CD8-positive, alpha-beta memory T cell (primary cell): Measurements from ENCODE around the gene SFXN5. TPM values are rescaled to one million over a fixed set of nuclear protein-coding genes. Genes with fewer than 3 reads are reported as not detected.
A peak's percentile ranks its signal among the peaks of the same experiment; 100 is the strongest.

Experiments used
- CTCF ChIA-PET: fragments of 350-600 bp; sonication (Branson Sonifier 250); formaldehyde crosslinking; loops from one replicate; lab custom pipeline; 2021; ENCODE audit warnings: antibody characterized with exemption; lab: Charles Lee
- POLR2A ChIA-PET: fragments of 350-600 bp; sonication (Branson Sonifier 250); formaldehyde crosslinking; loops from one replicate; lab custom pipeline; 2021; ENCODE audit warnings: antibody characterized with exemption; lab: Charles Lee
- DNase-seq, 5 donors: peaks; one replicate each; pipeline versions ENCODE4 v3.0.0 to v3.0.0-alpha.2; 2020 to 2022; ENCODE audit warnings: mixed read lengths in 1 of 5
- H3K27ac ChIP-seq: one replicate; pipeline ENCODE4 v1.7.0; 2013; ENCODE audit warnings: low read depth, mild to moderate bottlenecking, low read length, moderate library complexity
- H3K27me3 ChIP-seq: 2 replicates; pipeline ENCODE4 v1.7.0; 2013; ENCODE audit warnings: low read length, mild to moderate bottlenecking; ENCODE audit not compliant: insufficient read depth, poor library complexity, severe bottlenecking
- H3K36me3 ChIP-seq: 2 replicates; pipeline ENCODE4 v1.7.0; 2013; ENCODE audit warnings: mild to moderate bottlenecking, low read length, moderate library complexity; ENCODE audit not compliant: insufficient read depth
- H3K4me1 ChIP-seq: 2 replicates; pipeline ENCODE4 v1.7.0; 2013; ENCODE audit warnings: mild to moderate bottlenecking, low read length, moderate library complexity; ENCODE audit not compliant: insufficient read depth
- H3K4me3 ChIP-seq: 2 replicates; pipeline ENCODE4 v1.7.0; 2013; ENCODE audit warnings: mild to moderate bottlenecking, low read length
- H3K9me3 ChIP-seq: 2 replicates; pipeline ENCODE4 v1.7.0; 2013; ENCODE audit warnings: mild to moderate bottlenecking, low read length
- H3K27ac Mint-ChIP-seq, 8 donors: one replicate each; pipeline ENCODE4 v1.8.0; 2020 to 2021; ENCODE audit warnings: mixed read lengths in 8 of 8, mild to moderate bottlenecking in 6 of 8, inconsistent platforms in 3 of 8, moderate library complexity in 3 of 8
- H3K27me3 Mint-ChIP-seq, 2 donors: one replicate each; pipeline ENCODE4 v1.8.0; 2020 to 2021; ENCODE audit warnings: mixed read lengths in 2 of 2, mild to moderate bottlenecking in 1 of 2, moderate library complexity in 1 of 2
- H3K36me3 Mint-ChIP-seq, 3 donors: one replicate each; pipeline ENCODE4 v1.8.0; 2020 to 2021; ENCODE audit warnings: mixed read lengths in 3 of 3, inconsistent platforms in 1 of 3, mild to moderate bottlenecking in 1 of 3
- H3K4me1 Mint-ChIP-seq, 3 donors: one replicate each; pipeline ENCODE4 v1.8.0; 2020 to 2021; ENCODE audit warnings: mixed read lengths in 3 of 3, inconsistent platforms in 1 of 3, mild to moderate bottlenecking in 1 of 3
- H3K4me3 Mint-ChIP-seq, 7 donors: one replicate each; pipeline ENCODE4 v1.8.0; 2020 to 2021; ENCODE audit warnings: mixed read lengths in 7 of 7, mild to moderate bottlenecking in 6 of 7, moderate library complexity in 4 of 7, inconsistent platforms in 2 of 7
- H3K9me3 Mint-ChIP-seq, 5 donors: one replicate each; pipeline ENCODE4 v1.8.0; 2020 to 2022; ENCODE audit warnings: mixed read lengths in 5 of 5, mild to moderate bottlenecking in 3 of 5, moderate library complexity in 2 of 5, inconsistent platforms in 1 of 5
- polyA plus RNA-seq: library from polyadenylated mRNA; unstranded; fragments of 300-500 nt; fragmentation: Illumina TruSeq; gene quantifications from one replicate; pipeline ENCODE4 v1.2.3, GENCODE V29; 2021
- total RNA-seq, 2 experiments: library from RNA; stranded (reverse); gene quantifications; one replicate each; pipeline ENCODE4 v1.2.3, GENCODE V29; 2021

The SFXN5 gene
- total and polyA plus RNA-seq, 3 experiments from 2014 or later: 1.8 to 19.1 (median 16.8) TPM

GRCh38 chr2:73008766-73009135 lies 62.8 kb downstream of the SFXN5 start:
- H3K27me3 ChIP-seq: no peaks in the 10 kb centered on the region
- no peaks in the 10 kb centered on the region for H3K36me3 ChIP-seq
- H3K4me3 Mint-ChIP-seq: no peak overlapping the region
- ChIA-PET POLR2A (no interaction called here), CTCF (interaction anchor here (1.1 kb wide), 1 partner anchor 10 kb away, joined by 3 read pairs; no protein-coding TSS in a partner anchor)
- H3K9me3 Mint-ChIP-seq: no peaks in the 10 kb centered on the region
- H3K27me3 Mint-ChIP-seq: no peaks in the 10 kb centered on the region
- H3K27ac ChIP-seq: no peak overlapping the region
- no peaks in the 10 kb centered on the region for H3K4me1 Mint-ChIP-seq
- peaks cover 0 to 11% (median 4%) of the 10 kb centered on the region in 3 donors for H3K36me3 Mint-ChIP-seq
- no peak overlapping the region for H3K27ac Mint-ChIP-seq
- no peak for DNase-seq
- H3K9me3 ChIP-seq: no peaks in the 10 kb centered on the region
- no peak overlapping the region for H3K4me3 ChIP-seq
- H3K4me1 ChIP-seq: no peaks in the 10 kb centered on the region

GRCh38 chr2:73007991-73008765 lies 63.3 kb downstream of the SFXN5 start:
- DNase-seq: no peak
- Histone ChIP-seq H3K4me3 (no peak overlapping the region), H3K4me1 (no peaks in the 10 kb centered on the region), H3K36me3 (no peaks in the 10 kb centered on the region), H3K9me3 (no peaks in the 10 kb centered on the region), H3K27ac (no peak overlapping the region), H3K27me3 (no peaks in the 10 kb centered on the region)
- peak overlapping the region in 1 of 8 donors; percentile 81 for H3K27ac Mint-ChIP-seq
- ChIA-PET CTCF (interaction anchor here (1.0 to 1.1 kb wide), 2 partner anchors 10 to 169 kb away, joined by 3 read pairs; no protein-coding TSS in a partner anchor), POLR2A (no interaction called here)
- no peak overlapping the region for H3K4me3 Mint-ChIP-seq
- no peaks in the 10 kb centered on the region for H3K9me3 Mint-ChIP-seq
- H3K4me1 Mint-ChIP-seq: no peaks in the 10 kb centered on the region
- no peaks in the 10 kb centered on the region for H3K27me3 Mint-ChIP-seq
- peaks cover 0 to 11% (median 4%) of the 10 kb centered on the region in 3 donors for H3K36me3 Mint-ChIP-seq

GRCh38 chr2:73006969-73007710 lies 64.4 kb downstream of the SFXN5 start:
- H3K4me1 Mint-ChIP-seq: no peaks in the 10 kb centered on the region
- Histone ChIP-seq H3K4me3 (no peak overlapping the region), H3K36me3 (no peaks in the 10 kb centered on the region), H3K9me3 (no peaks in the 10 kb centered on the region), H3K27ac (no peak overlapping the region), H3K27me3 (no peaks in the 10 kb centered on the region), H3K4me1 (no peaks in the 10 kb centered on the region)
- CTCF ChIA-PET: interaction anchor here (1.0 kb wide), 1 partner anchor 170 kb away, joined by 3 read pairs; no protein-coding TSS in a partner anchor
- H3K27ac Mint-ChIP-seq: peak overlapping the region in 1 of 8 donors; percentile 12
- peak overlapping the region in 1 of 7 donors; percentile 75 for H3K4me3 Mint-ChIP-seq
- no peaks in the 10 kb centered on the region for H3K9me3 Mint-ChIP-seq
- DNase-seq: no peak
- no peaks in the 10 kb centered on the region for H3K27me3 Mint-ChIP-seq
- peaks cover 0 to 11% (median 4%) of the 10 kb centered on the region in 3 donors for H3K36me3 Mint-ChIP-seq
- POLR2A ChIA-PET: no interaction called here

GRCh38 chr2:73004889-73005596 lies 66.5 kb downstream of the SFXN5 start:
- Histone ChIP-seq H3K9me3 (no peaks in the 10 kb centered on the region), H3K4me3 (no peak overlapping the region), H3K36me3 (no peaks in the 10 kb centered on the region), H3K27ac (no peak overlapping the region), H3K4me1 (no peaks in the 10 kb centered on the region), H3K27me3 (no peaks in the 10 kb centered on the region)
- ChIA-PET CTCF (interaction anchor here (1.4 kb wide), 1 partner anchor 13 kb away, joined by 3 read pairs; no protein-coding TSS in a partner anchor), POLR2A (no interaction called here)
- Mint-ChIP-seq H3K9me3 (no peaks in the 10 kb centered on the region), H3K4me3 (no peak overlapping the region), H3K27me3 (no peaks in the 10 kb centered on the region), H3K4me1 (no peaks in the 10 kb centered on the region), H3K27ac (no peak overlapping the region), H3K36me3 (peaks cover 0 to 4% (median 4%) of the 10 kb centered on the region in 3 donors)
- no peak for DNase-seq

GRCh38 chr2:73004466-73004865 lies 67.0 kb downstream of the SFXN5 start:
- H3K9me3 Mint-ChIP-seq: no peaks in the 10 kb centered on the region
- H3K4me3 ChIP-seq: no peak overlapping the region
- no peaks in the 10 kb centered on the region for H3K27me3 Mint-ChIP-seq
- DNase-seq: no peak
- H3K9me3 ChIP-seq: no peaks in the 10 kb centered on the region
- peak overlapping the region in 2 of 8 donors; percentile 67 to 74 for H3K27ac Mint-ChIP-seq
- H3K36me3 Mint-ChIP-seq: peaks cover 0 to 4% (median 4%) of the 10 kb centered on the region in 3 donors
- ChIA-PET CTCF (interaction anchor here (1.4 kb wide), 1 partner anchor 13 kb away, joined by 3 read pairs; no protein-coding TSS in a partner anchor), POLR2A (no interaction called here)
- H3K36me3 ChIP-seq: no peaks in the 10 kb centered on the region
- H3K4me1 ChIP-seq: no peaks in the 10 kb centered on the region
- no peaks in the 10 kb centered on the region for H3K27me3 ChIP-seq
- H3K4me1 Mint-ChIP-seq: no peaks in the 10 kb centered on the region
- H3K4me3 Mint-ChIP-seq: no peak overlapping the region
- H3K27ac ChIP-seq: no peak overlapping the region

- Histone ChIP-seq H3K4me3 (no peak overlapping the region), H3K9me3 (no peaks in the 10 kb centered on the region), H3K4me1 (no peaks in the 10 kb centered on the region), H3K36me3 (no peaks in the 10 kb centered on the region), H3K27ac (no peak overlapping the region), H3K27me3 (no peaks in the 10 kb centered on the region)
- no peak for DNase-seq
- no peak overlapping the region for H3K4me3 Mint-ChIP-seq
- H3K4me1 Mint-ChIP-seq: no peaks in the 10 kb centered on the region
- no peaks in the 10 kb centered on the region for H3K27me3 Mint-ChIP-seq
- POLR2A ChIA-PET: no interaction called here
- no peaks in the 10 kb centered on the region for H3K9me3 Mint-ChIP-seq
- peaks cover 0 to 1% (median under 1%) of the 10 kb centered on the region in 3 donors for H3K36me3 Mint-ChIP-seq
- H3K27ac Mint-ChIP-seq: no peak overlapping the region
- CTCF ChIA-PET: no interaction called here
These were observed 68.5 kb downstream of the SFXN5 start for GRCh38 chr2:73003027-73003426.

- H3K9me3 ChIP-seq: no peaks in the 10 kb centered on the region
- CTCF ChIA-PET: no interaction called here
These were observed 70.5 kb downstream of the SFXN5 start for GRCh38 chr2:73000808-73001570.

More at GRCh38 chr2:73000808-73001570, 70.5 kb downstream of the SFXN5 start:
- H3K4me1 Mint-ChIP-seq: no peaks in the 10 kb centered on the region
- Histone ChIP-seq H3K36me3 (no peaks in the 10 kb centered on the region), H3K27me3 (no peaks in the 10 kb centered on the region), H3K4me3 (no peak overlapping the region), H3K4me1 (no peaks in the 10 kb centered on the region), H3K27ac (no peak overlapping the region)
- no peaks in the 10 kb centered on the region for H3K36me3 Mint-ChIP-seq
- H3K27ac Mint-ChIP-seq: peak overlapping the region in 1 of 8 donors; percentile 57
- no peaks in the 10 kb centered on the region for H3K9me3 Mint-ChIP-seq
- POLR2A ChIA-PET: no interaction called here
- no peaks in the 10 kb centered on the region for H3K27me3 Mint-ChIP-seq
- no peak overlapping the region for H3K4me3 Mint-ChIP-seq
- no peak for DNase-seq
